C4-2B (cell line): Measurements from ENCODE around the gene COTL1.
"Not testable (repeated sequence)": the region's sequence is repeated elsewhere in the genome, so short reads cannot be mapped to it uniquely, and the experiment has no call there.

Source experiments
- H3K27ac ChIP-seq: fragments of 450-650 bp; 2 replicates; pipeline ENCODE4 v1.5.1; 2017
- ZFX ChIP-seq: fragments of 450-650 bp; IDR thresholded peaks from 2 replicates; pipeline ENCODE4 v1.6.1; 2017
- TF ChIP-seq, protein P1 (sequence below): fragments of 450-650 bp; conservative IDR thresholded peaks from 2 replicates; pipeline ENCODE4 v1.5.1; 2017; ENCODE audit warnings: mild to moderate bottlenecking

COTL1 gene

DNA sequence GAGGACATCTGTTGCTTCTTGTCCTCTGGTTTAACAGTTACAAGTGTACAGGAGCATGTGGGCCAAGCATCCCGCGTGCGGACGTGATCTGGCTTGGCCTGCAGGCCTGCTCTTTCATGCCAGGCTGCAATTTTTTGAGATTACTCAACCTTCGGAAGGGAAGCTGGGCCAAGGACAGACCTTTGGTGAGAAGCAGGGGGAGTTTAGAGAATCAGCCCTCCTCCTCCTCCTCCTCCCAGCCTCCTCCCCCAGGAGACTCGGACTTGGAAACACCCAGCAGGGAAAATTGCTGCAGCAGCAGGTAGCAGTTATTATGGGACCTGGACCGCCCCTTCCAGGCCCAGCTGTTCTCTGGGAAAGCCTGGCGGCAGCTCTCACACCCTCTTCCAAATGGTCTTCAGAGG, 25.3 kb upstream of the COTL1 start:
- H3K27ac ChIP-seq: no peak overlapping the region
- no peak for TF ChIP-seq ZFX
- TF ChIP-seq, protein P1, sequence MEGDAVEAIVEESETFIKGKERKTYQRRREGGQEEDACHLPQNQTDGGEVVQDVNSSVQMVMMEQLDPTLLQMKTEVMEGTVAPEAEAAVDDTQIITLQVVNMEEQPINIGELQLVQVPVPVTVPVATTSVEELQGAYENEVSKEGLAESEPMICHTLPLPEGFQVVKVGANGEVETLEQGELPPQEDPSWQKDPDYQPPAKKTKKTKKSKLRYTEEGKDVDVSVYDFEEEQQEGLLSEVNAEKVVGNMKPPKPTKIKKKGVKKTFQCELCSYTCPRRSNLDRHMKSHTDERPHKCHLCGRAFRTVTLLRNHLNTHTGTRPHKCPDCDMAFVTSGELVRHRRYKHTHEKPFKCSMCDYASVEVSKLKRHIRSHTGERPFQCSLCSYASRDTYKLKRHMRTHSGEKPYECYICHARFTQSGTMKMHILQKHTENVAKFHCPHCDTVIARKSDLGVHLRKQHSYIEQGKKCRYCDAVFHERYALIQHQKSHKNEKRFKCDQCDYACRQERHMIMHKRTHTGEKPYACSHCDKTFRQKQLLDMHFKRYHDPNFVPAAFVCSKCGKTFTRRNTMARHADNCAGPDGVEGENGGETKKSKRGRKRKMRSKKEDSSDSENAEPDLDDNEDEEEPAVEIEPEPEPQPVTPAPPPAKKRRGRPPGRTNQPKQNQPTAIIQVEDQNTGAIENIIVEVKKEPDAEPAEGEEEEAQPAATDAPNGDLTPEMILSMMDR: no peak

DNA sequence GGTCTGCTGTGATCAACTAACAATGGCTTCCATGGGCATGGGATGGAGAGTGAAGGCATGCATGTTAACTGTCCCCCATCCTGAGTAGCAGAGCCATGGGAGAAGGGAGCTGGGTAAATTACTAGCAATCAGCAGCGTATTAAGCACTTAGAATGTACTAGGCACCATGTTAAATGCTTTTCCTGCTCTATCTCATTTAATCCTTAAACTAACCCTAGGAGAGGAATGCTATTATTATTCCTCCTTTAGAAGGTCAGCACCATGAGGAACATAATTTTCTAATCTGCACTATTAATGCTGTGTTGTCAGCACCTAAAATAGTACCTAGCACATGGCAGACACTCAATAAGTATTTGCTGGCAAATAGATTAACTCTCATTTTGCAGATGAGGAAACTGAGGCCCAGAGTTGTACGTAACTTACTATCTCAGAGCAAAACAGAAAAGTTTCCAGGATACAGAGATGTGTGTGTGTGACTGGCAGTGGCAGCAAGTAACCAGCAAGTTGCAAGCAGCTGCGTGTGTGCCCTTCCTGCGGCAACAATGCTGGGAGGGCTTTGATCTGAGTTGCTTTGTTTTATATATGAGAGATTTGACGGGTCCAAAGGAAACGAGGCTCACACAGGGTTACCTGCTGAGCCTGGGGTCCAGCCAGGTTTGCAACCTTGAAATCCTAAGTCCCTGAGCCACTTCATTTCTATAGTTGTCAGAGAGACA, 23.9 kb upstream of the COTL1 start:
- no peak overlapping the region for H3K27ac ChIP-seq
- TF ChIP-seq ZFX: no peak
- TF ChIP-seq, protein P1: no peak

DNA sequence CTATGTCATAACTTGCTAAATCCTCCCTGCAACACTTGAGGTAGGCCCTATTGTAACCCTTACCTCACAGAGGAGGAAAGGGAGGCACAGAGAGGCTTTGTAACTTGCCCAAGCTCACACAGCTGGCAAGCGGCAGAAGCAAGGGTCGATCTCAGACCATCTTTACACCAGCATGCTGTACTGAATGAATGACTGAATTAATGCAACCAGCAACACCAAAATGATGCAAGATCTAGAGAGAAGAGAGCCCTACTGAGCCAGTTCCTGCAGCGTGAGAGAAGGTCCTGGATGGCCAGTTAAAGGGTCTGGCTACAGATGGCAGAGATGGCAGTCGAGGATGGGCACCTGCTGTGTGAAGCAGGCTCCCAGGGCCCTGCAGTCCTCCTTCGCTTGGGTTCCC, 22.3 kb upstream of the COTL1 start:
- TF ChIP-seq ZFX: no peak
- TF ChIP-seq, protein P1: no peak
- H3K27ac ChIP-seq: no peak overlapping the region

- TF ChIP-seq ZFX: no peak
- H3K27ac ChIP-seq: no peak overlapping the region
These were observed 20.4 kb upstream of the COTL1 start for GRCh38 chr16:84638231-84638806.

DNA sequence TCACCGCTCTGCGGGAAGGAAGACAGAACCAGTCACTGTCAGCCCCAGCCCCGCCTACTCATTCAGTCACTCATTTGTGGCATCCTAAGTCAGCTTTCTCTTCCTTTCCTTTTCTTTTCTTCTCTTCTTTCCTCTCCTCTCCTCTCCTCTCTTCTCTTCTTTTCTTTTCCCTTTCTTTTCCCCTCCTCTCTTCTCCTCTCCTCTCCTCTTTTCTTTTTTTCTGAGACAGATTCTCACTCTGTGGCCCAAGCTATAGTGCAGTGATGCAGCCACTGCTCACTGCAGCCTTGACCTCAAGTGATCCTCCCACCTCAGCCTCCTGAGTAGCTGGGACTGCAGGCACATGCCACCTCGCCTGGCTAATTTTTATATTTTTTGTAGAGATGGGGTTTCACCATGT, 19.8 kb upstream of the COTL1 start:
- H3K27ac ChIP-seq: no peak overlapping the region
- no peak for TF ChIP-seq ZFX
- TF ChIP-seq, protein P1: no peak

DNA sequence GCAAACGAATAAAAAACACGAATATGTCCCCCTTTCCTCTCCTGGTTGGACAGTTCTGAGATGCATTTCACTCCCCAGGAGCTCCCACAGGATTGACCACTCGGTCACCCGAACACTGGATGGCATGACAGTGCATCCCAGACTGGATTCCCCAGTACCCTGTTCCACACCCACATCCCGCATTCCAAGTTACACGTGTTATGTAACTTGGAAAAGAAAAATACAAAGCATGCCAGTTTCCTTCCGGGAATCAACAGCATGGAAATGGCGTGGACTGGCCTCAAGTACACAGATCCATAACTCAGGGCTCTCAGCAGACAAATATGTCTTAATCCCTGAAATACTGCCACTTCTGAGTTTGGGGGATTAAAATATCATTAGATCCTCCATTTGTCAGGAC, 17.8 kb upstream of the COTL1 start:
- TF ChIP-seq, protein P1: no peak
- TF ChIP-seq ZFX: no peak
- no peak overlapping the region for H3K27ac ChIP-seq

DNA sequence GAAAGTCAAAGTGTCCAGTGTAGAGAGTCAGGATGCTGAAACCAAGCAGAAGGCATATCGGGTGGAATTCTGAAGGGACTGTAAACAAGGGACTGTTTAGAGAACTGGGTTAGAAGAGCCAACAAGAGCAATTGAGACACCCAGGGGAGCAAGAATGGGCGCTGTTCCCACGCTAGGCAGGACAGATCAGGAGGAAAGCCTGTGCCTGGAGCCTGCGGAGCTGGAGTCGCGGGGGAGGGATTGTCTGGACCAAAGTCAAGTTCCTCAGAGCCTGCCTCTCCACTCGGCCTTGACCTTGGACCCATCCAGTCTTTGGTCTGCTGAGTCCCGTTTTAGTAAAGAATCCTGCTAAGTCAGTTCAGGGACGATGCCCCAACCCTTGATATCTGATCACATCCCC, 15.7 kb upstream of the COTL1 start:
- no peak for TF ChIP-seq ZFX
- TF ChIP-seq, protein P1: no peak
- no peak overlapping the region for H3K27ac ChIP-seq

DNA sequence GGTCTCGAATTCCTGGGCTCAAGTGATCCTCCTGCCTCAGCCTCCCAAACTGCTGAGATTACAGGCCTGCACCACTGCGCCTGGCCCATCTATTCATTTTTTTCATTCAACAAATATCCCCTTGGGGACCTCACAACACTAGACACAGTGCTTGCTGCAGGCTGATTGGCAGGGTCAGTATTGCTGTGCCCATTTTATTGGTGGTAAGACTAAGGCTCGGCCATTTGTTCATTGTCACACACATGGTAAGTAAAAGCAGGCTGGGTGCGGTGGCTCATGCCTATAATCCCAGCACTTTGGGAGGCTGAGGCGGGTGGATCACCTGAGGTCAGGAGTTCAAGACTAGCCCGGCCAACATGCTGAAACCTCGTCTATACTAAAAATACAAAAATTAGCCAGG, 15.0 kb upstream of the COTL1 start:
- H3K27ac ChIP-seq: not testable (repeated sequence)
